ENCODE results near the gene MKNK2.

The MKNK2 gene

DNA sequence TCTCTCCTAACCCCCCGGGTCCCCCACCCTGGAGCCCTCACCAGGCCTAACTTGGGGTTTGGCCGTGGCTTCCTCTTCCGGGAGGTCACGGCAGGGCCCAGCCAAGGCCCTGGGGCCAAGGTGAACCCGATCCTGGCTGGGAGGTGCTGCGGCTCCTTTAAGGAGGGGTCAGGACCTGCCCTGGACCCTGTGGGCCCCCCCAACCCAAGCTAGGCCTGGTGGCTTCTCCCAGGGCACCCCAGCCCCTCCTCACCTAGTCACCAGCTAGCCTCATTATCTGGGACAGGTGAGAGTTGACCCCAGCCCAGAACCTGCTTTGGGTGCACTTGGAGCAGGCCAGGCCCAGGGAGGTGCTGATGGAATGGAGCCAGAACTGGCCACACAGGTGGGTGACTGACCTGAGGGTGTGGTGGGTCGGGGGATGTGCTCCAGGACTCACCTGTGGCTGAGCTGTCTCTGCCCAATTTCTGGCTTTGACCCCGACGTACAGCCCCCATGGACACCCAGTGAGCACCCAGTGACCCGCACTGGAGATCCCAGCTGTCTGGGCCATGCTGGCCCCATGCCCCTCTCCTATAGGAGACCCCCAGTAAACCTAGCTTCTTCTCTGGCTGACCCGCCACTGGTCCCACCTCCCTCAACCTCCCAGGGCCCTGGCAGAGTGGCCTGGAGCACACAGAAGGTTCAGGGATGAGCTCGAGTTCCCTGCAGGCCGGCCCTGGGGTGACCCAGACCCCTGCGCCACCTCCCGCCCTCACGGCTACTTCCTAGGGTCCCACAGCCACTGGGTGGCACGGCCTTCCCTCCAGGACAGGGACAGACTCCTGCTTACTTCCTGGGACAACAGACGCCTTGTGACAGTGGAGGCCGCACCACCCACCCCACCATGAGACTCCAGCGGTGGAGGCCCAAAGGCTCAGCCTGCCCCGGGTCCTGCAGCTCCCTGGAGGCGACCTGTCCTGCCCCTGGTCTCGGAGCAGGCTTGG is 6.7 kb upstream of the MKNK2 start:
- DNase-seq (ENCODE audit: low spot score) = no peak

- no peak for DNase-seq (ENCODE audit: low spot score)
Measured at GRCh38 chr19:2056837-2057192, 5.8 kb upstream of the MKNK2 start.

DNA sequence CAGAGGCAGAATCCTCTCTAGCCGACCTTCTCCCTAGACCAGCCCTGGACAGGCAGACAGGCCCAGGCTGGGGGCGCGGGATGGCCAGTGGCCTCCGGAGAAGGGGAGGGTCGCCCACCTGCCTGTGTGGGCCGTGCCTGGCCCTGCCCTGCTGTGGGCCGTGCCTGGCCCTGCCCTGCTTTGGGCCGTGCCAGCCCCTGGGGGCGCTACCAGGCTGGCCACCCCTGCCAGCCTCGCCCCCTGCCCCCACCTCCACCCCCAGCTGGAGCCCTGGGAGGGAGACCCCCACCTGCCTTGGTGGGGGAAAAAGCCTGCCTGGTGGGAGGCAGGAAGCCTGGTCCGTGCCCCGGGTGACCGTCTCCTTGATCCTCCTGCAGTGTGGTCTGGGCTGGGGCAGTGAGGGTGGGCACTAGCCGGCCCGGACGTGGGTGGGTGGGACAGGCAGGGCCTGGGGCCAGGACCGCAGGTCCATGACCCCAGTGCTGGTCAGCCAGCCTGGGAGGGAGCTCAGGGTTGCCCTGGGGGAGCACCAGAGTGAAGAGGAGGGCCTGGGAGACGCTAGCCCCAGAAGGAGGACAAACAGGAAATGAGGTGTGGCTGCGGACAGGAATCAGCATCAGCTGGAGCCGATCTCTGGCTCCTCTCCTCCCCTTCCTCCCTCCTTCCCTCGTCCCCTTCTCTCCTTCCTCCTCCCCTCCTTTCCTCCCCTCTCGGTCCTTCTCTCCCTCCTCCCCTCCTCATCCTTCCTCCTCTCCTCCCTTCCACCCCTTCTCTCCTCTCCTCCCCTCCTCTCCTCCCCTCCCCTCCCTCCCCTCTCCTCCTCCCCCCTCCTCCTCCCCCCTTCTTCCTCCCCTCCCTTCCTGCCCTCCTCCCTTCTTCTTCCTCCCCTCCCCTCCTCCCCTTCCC is 5.1 kb upstream of the MKNK2 start:
- no peak for DNase-seq (ENCODE audit: low spot score)

GRCh38 chr19:2054763-2055162 is 3.7 kb upstream of the MKNK2 start:
- no peak for DNase-seq (ENCODE audit: low spot score)

- no peak for DNase-seq (ENCODE audit: low spot score)
Measured at GRCh38 chr19:2053601-2054389, 2.8 kb upstream of the MKNK2 start.

- no peak for DNase-seq (ENCODE audit: low spot score)
Measured at GRCh38 chr19:2051773-2052704, 995 bp upstream of the MKNK2 start.

DNA sequence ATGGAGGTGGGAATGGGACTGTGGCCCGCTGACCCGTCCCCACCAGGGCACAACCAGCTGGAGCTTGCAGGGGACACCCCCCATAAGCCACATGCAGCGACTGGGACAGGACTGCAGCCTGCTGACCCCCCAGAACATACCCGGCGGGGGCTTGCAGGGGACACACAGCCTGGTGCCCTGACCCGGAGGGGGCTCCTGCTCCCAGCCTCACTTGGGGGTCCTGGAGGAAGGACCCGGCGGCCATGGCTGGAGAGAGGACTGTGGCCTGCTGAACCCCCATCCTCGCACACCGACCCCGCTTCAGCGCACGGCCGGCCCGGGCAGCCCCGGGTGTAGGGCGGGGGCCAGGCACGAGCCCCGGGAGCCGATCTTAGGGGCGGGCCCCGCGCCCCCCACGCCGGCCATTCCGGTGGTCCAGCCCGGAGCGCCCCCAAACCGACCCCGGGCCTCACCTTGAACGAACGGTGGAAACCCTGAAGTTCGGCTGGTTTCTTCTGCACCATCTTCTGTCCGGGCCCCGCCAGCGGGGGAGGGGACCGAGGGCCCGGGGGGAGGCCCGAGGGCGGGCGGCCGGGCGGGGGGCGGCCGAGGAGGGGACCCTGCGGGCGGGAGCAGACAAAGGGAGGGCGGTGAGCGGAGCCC is 574 bp downstream of the MKNK2 start:
- DNase-seq (ENCODE audit: low spot score) = no peak

GRCh38 chr19:2049741-2050348 is 1.2 kb downstream of the MKNK2 start:
- peak; percentile 98 for DNase-seq (ENCODE audit: low spot score)

GRCh38 chr19:2048959-2049740 is 1.9 kb downstream of the MKNK2 start:
- no peak for DNase-seq (ENCODE audit: low spot score)

GRCh38 chr19:2048104-2048958 is 2.7 kb downstream of the MKNK2 start:
- no peak for DNase-seq (ENCODE audit: low spot score)

DNA sequence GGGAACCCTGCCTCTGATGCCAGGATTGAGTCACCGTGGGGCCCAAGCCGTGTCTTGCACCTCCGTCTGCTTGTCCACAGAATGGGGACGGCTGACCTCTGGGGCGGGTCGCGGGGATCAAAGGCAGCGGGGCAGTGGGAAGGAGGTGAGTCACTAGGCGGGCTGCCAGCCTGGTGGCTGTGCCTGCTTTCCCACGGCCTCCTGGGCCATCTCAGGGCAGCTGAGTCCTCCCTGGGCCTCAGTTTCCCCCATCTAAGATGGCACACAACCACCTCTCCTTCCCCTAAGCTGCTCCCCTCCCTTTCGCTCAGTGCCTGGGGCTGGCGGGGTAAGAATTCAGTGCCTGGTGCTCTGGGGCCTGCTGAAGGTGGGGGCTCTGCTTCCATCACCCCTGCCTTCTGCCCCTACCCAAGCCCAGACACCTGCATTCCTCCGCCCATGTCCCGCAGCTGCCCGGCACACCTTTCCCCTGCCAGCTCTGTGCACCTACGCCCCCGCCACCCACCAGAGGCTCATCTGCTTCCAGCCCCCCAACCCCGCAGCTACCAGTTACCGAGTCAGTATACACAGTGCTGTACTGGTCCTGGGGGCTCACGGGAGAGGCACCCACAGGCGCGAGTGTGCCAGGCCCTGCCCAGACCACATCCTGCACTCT is 3.5 kb downstream of the MKNK2 start:
- DNase-seq (ENCODE audit: low spot score) = peak; percentile 23

DNA sequence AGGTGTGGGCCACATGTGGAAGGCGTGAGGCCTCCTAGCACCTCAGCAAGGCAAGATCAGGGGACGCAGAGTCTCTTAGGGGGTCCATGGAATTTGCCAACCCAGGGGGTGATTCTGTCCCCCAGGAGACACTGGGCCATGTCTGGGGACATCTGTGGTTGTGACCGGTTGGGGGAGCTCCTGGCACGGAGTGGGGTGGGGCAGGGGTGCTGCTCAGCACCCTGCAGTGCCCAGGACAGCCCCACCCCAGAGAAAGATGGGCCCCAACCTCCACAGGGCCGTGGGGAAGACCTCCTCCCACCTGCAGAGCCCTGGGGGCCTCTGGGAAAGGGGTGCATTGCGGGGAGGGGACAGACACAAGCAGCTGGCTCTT is 4.0 kb downstream of the MKNK2 start:
- DNase-seq (ENCODE audit: low spot score) = no peak

DNA sequence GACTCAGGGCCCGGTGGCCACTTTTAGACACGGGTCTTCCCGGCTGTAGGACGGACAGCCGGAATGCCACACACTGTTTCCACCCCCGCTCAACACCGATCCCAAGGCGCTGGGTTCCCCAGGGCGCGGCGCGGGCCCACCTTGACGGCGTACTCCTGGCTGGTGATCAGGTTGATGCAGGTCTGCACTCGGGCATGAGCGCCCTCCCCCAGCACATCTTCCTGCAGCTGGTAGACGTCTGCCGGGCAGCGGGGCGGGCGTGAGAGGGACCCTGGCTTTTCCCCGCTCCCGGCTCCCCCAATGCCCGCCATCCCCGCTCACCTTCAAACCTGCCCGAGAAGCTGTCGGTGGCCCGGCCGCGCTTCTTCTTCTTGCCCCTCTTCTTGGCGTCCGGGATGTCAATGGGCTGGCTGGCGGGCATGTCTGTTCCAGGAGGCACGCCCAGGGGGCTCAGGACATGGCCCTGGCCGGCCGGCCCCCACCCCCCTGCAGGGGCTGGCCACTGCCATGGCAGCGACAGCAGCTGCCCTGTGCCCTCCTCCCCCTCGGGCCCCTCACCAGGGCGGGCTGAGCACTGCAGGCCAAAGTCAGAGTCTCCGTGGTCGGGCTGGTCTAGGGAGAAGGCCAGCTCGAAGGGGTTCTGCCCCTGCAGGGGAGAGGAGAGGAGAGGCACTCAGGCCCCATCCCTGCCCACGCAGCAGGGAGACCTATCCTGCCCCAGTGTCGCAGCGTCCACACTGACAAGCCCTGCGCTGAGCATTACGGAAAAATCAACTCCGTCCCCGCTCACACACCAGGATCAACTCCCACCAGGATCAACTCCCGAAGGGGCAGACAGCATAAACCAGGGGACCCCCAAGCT is 4.8 kb downstream of the MKNK2 start:
- DNase-seq (ENCODE audit: low spot score) = no peak

- DNase-seq (ENCODE audit: low spot score) = no peak
Measured at GRCh38 chr19:2045501-2046045, 5.5 kb downstream of the MKNK2 start.

DNA sequence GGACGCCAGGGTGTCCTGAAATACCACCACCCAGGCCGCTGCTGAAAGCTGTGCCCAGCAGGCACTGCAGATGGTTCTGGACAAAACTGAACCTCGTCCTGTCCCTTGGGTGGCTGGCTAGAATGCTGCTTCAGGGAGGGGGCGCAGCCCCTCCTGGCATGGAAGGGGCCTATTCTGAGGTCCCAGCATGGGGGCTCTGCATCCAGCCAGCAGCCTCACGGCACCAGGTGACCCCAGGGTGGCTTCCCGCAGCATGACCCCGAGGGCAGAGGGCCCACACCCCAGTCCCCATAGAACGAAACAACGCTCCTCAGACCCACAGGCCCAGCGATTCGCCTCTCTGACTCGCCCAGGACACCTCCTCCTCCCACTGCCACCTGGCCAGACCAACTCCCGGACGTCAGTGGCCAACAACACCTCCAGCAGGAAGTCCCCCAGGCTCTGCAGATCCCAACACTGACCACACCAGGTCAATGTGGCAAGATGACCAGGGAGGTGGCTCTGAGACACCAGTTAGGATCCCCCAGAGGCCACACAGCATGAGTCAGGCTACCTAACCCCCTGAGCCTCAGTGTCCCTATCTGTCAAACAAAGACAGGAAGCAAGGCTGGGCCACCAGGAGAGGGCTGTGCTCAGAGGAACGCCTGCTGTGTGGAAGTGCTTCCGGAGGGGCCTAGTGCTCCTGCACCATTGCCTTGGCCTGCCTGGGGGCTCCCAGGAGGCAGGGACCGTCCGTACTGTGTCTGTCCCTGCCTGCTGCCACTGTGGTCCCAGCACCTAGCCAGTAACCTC is 6.1 kb downstream of the MKNK2 start:
- peak; percentile 22 for DNase-seq (ENCODE audit: low spot score)
